Upper lobe of left lung (tissue), 4 donors: ENCODE data around the gene COX7B2.

Experiments
- EP300 ChIP-seq, 4 donors: sonication (generic); formaldehyde crosslinking; IDR thresholded peaks; one replicate each; pipeline ENCODE4 v1.5.1; 2017; ENCODE audit warnings: antibody characterized with exemption in 4 of 4, control low read depth in 2 of 4
- POLR2A ChIP-seq, 4 donors: fragments of 450-650 bp; IDR thresholded peaks; one replicate each; pipeline ENCODE4 v1.5.1; 2016 to 2017; ENCODE audit warnings: antibody characterized with exemption in 4 of 4, mild to moderate bottlenecking in 2 of 4
- POLR2AphosphoS5 ChIP-seq, 2 donors: sonication (generic); formaldehyde crosslinking; IDR thresholded peaks; one replicate each; pipeline ENCODE4 v1.5.1; 2017; ENCODE audit warnings: antibody characterized with exemption in 2 of 2
- TF ChIP-seq, protein P1 (sequence below), 6 experiments: fragments of 450-650 bp in 4 of 6; fragments of 200-600 bp in 2 of 6; sonication (generic) in 2 of 6; IDR thresholded peaks; one replicate each; pipeline ENCODE4 v1.5.1; 2016 to 2019; ENCODE audit warnings: antibody characterized with exemption in 6 of 6

DNA sequence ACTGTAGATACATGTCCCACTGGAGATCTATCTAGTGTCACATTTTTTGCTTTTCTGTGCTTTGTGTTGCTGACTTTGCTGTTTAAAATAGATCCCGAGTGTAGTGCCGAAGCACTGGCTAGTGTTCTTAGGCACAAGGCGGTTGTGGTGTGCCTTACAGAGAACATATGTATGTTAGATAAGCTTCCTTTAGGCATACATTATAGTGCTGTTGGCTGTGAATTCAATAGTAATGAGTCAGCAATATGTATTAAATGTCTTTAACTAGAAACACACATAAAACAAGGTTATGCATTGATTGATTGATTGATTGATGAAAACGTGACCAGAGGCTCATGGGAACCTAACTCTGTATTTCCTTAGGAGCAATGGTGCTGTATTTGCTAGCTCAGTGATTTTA lies 56.2 kb downstream of the COX7B2 start:
- TF ChIP-seq, protein P1, sequence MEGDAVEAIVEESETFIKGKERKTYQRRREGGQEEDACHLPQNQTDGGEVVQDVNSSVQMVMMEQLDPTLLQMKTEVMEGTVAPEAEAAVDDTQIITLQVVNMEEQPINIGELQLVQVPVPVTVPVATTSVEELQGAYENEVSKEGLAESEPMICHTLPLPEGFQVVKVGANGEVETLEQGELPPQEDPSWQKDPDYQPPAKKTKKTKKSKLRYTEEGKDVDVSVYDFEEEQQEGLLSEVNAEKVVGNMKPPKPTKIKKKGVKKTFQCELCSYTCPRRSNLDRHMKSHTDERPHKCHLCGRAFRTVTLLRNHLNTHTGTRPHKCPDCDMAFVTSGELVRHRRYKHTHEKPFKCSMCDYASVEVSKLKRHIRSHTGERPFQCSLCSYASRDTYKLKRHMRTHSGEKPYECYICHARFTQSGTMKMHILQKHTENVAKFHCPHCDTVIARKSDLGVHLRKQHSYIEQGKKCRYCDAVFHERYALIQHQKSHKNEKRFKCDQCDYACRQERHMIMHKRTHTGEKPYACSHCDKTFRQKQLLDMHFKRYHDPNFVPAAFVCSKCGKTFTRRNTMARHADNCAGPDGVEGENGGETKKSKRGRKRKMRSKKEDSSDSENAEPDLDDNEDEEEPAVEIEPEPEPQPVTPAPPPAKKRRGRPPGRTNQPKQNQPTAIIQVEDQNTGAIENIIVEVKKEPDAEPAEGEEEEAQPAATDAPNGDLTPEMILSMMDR (IDR thresholded peaks at IDR 0.05): no peak
- no peak for TF ChIP-seq POLR2AphosphoS5 (IDR thresholded peaks at IDR 0.05)
- TF ChIP-seq POLR2A (IDR thresholded peaks at IDR 0.05): no peak
- TF ChIP-seq EP300 (IDR thresholded peaks at IDR 0.05): no peak
